Raji (cell line): Measurements from ENCODE around the gene TLX3.

Experiments used
- POLR2A ChIP-seq: IDR thresholded peaks from 2 replicates; pipeline ENCODE4 v1.6.1; 2011; ENCODE audit warnings: low read depth, low read length, control low read depth; ENCODE audit not compliant: insufficient read depth

Gene TLX3

GRCh38 chr5:171337210-171337569 lies 28.1 kb downstream of the TLX3 start:
- no peak for TF ChIP-seq POLR2A

DNA sequence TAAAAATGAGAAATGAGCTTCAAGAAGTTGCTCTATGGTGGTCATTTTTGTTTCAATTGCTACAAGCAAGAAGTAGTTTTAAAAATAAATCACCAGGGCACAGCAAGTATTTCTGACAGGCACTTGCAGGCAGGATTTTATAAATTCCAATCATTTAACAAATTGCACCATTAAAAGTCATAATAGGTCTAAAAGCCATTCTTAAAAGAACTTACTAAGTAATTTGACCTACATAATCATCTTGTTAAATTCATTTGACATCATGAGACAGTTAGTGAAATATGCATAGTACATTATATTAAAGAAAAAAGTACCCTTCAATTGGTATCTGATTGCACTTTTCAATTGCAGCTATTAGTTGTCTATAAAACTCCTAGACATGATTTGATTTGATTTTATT lies 31.0 kb downstream of the TLX3 start:
- no peak for TF ChIP-seq POLR2A

GRCh38 chr5:171340491-171340890 lies 31.4 kb downstream of the TLX3 start:
- TF ChIP-seq POLR2A: no peak

DNA sequence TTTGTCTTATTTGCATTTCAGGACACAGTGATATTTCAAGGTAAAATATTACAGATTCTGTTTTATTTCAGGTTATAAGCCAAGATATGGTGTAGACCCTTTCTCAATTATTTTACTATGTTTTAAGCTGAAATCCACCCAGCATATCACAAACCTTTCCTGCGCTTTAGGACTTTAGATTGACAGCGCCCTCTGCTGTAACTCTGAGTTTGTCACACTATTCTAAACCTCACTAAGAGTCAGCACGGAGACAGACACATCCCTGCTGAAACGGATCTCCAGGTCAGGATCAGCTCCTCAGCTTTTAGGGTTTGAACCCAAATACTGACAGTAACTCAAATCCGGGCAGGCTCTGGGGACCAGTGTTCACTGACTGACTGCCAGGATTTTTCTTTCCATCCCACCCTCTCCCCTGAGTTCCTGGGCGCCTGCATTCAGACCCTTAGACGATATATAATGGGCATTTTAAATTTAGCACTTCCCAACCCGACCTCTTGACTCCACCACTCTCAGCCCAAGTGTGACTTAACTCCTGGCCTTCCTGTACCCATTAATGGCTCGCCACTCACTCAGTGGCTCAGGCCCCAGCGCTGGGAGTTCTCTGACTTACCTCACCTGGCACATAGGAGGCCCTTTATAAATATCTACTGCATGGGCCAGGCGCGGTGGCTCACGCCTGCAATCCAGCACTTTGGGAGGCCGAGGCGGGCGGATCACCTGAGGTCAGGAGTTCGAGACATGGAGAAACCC lies 33.5 kb downstream of the TLX3 start:
- no peak for TF ChIP-seq POLR2A

DNA sequence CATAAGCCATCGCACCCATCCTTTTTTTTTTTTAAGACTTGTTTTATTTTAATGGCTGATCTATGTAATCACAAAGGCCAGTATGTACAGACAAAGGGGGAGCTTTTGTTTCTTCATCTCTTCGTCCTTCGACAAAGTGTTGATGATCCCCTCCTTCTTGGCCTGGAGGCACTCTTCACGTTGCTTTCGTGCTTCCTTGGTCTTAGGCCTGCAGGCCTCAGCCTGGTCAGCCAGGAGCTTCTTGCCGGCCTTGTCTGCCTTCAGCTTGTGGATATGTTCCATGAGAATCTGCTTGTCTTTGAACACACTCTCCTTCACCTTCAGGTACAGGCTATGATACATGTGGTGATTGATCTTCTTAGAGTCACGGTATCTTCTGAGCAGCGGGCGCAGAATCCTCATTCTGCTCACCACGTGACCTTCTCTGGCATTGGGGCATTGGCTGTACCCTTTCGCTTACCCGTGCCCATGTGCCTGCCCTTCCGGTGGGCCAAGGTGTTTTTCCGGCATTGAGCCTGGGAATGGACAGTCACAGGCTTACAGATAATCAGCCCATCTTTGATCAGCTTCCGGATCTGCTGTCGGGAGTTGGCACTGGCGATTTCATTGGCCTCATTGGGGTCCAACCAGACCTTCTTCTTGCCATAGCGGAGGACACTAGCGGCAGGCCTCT lies 36.0 kb downstream of the TLX3 start:
- no peak for TF ChIP-seq POLR2A

DNA sequence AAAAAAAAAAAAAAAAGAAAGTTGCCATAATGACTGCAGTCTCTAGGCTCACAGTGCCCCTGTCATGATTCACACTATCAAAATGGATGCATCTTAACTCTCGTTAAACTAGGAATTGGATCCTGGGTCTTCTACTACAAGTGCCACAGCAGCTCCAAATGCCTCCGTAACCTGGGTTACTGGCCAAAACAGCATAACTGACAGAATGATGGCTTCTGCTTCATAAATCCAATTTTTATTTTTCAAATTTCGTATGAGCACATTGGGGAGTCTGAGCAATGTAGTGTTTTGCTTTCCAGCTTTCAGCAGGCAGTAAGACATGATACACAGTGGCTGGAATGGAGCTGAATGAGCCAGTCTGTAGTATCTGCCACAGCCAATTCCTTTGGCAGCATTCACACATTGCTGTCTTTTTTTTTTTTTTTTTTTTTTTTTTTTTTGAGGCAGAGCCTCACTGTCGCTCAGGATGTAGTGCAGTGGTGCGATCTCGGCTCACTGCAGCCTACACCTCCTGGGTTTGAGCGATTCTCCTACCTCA lies 42.6 kb downstream of the TLX3 start:
- no peak for TF ChIP-seq POLR2A

DNA sequence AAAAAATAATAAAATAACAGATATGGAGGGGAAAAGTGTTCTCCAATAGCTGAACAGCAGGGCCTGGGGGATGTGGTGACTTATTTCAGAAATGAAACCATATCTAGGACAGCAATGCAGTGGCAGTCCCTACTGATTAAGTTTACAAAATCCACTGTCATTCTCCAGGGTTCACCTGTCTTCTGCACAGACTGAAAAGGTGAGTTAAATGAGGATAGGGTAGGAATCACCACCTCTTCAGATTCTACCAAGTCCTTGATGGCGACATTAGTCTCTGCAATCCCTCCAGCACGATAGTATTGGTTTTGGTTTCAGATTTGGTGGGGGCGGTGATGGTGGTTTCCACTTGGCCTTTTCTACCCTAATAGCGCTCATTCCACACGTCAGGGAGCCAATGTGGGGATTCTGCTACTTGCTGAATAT lies 46.3 kb downstream of the TLX3 start:
- TF ChIP-seq POLR2A: no peak

DNA sequence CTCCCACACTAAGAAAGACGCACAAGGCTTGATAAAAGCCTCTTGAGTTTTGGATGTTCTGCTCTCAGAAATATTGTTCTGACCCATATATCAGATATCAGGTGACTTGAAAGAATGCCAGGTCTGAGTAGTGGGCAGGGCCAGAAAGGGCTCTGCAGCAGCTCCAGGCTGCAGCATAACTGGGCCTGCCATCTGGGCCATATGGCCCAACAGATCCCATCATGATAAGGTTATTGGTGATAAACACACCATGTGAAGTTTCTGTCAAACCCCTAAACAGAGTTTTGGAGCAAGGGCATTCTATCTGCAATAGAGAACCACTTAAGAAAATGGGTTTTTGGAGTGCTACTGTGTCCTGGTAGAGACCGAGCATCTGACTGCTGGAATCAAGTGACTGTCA lies 48.8 kb downstream of the TLX3 start:
- TF ChIP-seq POLR2A: no peak
